ENCODE measurements around the gene ZACN. TPM values are rescaled to one million over a fixed set of nuclear protein-coding genes. Genes with fewer than 3 reads are reported as not detected.

ZACN gene
- polyA plus RNA-seq, 1 donor, result 10.4 TPM

- DNase-seq, result no peak
Measured at GRCh38 chr17:76104140-76104895, 25.3 kb downstream of the ZACN start.

GRCh38 chr17:76104896-76105231 lies 25.9 kb downstream of the ZACN start:
- no peak for DNase-seq

- no peak for DNase-seq
Measured at GRCh38 chr17:76106703-76107102, 27.7 kb downstream of the ZACN start.

GRCh38 chr17:76107509-76107908 lies 28.5 kb downstream of the ZACN start:
- DNase-seq, result no peak

GRCh38 chr17:76111956-76112355 lies 33.0 kb downstream of the ZACN start:
- no peak for DNase-seq

- DNase-seq, result no peak
Measured at GRCh38 chr17:76115138-76115754, 36.3 kb downstream of the ZACN start.

GRCh38 chr17:76119409-76120371 lies 40.7 kb downstream of the ZACN start:
- no peak for DNase-seq

GRCh38 chr17:76120658-76121008 lies 41.7 kb downstream of the ZACN start:
- DNase-seq, result no peak

- DNase-seq, result peak; percentile 30
Measured at GRCh38 chr17:76121932-76122430, 43.0 kb downstream of the ZACN start.

GRCh38 chr17:76122431-76123190 lies 43.6 kb downstream of the ZACN start:
- DNase-seq, result peak; percentile 39

- no peak for DNase-seq
Measured at GRCh38 chr17:76123191-76123499, 44.2 kb downstream of the ZACN start.

GRCh38 chr17:76123749-76124581 lies 45.0 kb downstream of the ZACN start:
- no peak for DNase-seq

- DNase-seq, result no peak
Measured at GRCh38 chr17:76124582-76125390, 45.8 kb downstream of the ZACN start.

GRCh38 chr17:76125391-76125675 lies 46.4 kb downstream of the ZACN start:
- DNase-seq, result no peak

- DNase-seq, result no peak
Measured at GRCh38 chr17:76125922-76126321, 46.9 kb downstream of the ZACN start.

GRCh38 chr17:76130473-76130872 lies 51.5 kb downstream of the ZACN start:
- DNase-seq, result no peak

GRCh38 chr17:76131051-76131691 lies 52.2 kb downstream of the ZACN start:
- DNase-seq, result no peak

- no peak for DNase-seq
Measured at GRCh38 chr17:76131692-76132573, 53.0 kb downstream of the ZACN start.

Data from hindlimb muscle (tissue), 1 donor.